Motor neuron (in vitro differentiated cells): ENCODE data around the gene CFAP20DC. TPM values are rescaled to one million over a fixed set of nuclear protein-coding genes. Genes with fewer than 3 reads are reported as not detected.
"Not testable (repeated sequence)": the region's sequence is repeated elsewhere in the genome, so short reads cannot be mapped to it uniquely, and the experiment has no call there.

Experiments
- ATAC-seq, 8 experiments: fragments of 200-7000 bp; cut with Tn5 transposase; replicated peaks in 6 of 8; 2 replicates each; pipeline ENCODE4 v1.8.0; 2021; ENCODE audit warnings: mild to moderate bottlenecking in 8 of 8, moderate library complexity in 8 of 8
- H3K27ac ChIP-seq, 2 donors: fragments of 250-450 bp; sonication (Bioruptor Pico); 2 replicates each; pipeline ENCODE4 v1.9.0; 2021; ENCODE audit warnings: antibody characterized with exemption in 2 of 2, mild to moderate bottlenecking in 2 of 2, moderate library complexity in 1 of 2
- H3K4me1 ChIP-seq, 2 donors: fragments of 250-450 bp; sonication (Bioruptor Pico); replicated peaks in 1 of 2; 2 replicates each; pipeline ENCODE4 v1.6.1; 2021; ENCODE audit warnings: antibody characterized with exemption in 2 of 2, mild to moderate bottlenecking in 2 of 2, moderate library complexity in 1 of 2
- H3K4me3 ChIP-seq, 5 donors: fragments of 250-450 bp; sonication (Bioruptor Pico); 2 replicates each; pipeline ENCODE4 v1.9.0; 2021; ENCODE audit warnings: antibody characterized with exemption in 5 of 5, mild to moderate bottlenecking in 5 of 5, moderate library complexity in 4 of 5
- WGBS, 10 experiments: fragments of 450-650 bp; shearing (Covaris generic); methylation state at CpG; one replicate each; pipeline ENCODE4 v1.0.0; 2022; 5-methylcytosine and 5-hydroxymethylcytosine counted together
- in situ Hi-C, 9 experiments: fragments of 400-800 bp; cut with MboI; loops; one replicate each; pipeline ENCODE4 v1.15.0; 2021; ENCODE audit warnings: low sequenced_read_pairs in 9 of 9, low pct_unique_long_range_greater_than_20kb in 2 of 9; ENCODE audit not compliant: unreplicated experiment in 9 of 9
- total RNA-seq, 8 experiments: library from RNA; unstranded; fragments of 300-600 nt; gene quantifications; 2 replicates each; pipeline versions ENCODE4 v1.2.3 to v1.2.4, GENCODE V29; 2022

CFAP20DC gene
- total RNA-seq, 8 experiments from 2014 or later, result 1.1 to 8.7 (median 3.0) TPM

- in situ Hi-C loops, result no loop called here
- H3K4me3 ChIP-seq, result no peak overlapping the region
- 11 to 88% (median 58%) methylated on average over 1 to 2 of the region's 2 CpGs; no CpG with 5 or more reads in 1 of the 10 experiments for WGBS, 10 experiments
- ATAC-seq, result peak in 2 of 8 experiments; percentile 66 to 72
- no peak overlapping the region for H3K27ac ChIP-seq
- no peaks in the 10 kb centered on the region for H3K4me1 ChIP-seq
These were observed 175.0 kb downstream of the CFAP20DC start for GRCh38 chr3:58874795-58875194.

DNA sequence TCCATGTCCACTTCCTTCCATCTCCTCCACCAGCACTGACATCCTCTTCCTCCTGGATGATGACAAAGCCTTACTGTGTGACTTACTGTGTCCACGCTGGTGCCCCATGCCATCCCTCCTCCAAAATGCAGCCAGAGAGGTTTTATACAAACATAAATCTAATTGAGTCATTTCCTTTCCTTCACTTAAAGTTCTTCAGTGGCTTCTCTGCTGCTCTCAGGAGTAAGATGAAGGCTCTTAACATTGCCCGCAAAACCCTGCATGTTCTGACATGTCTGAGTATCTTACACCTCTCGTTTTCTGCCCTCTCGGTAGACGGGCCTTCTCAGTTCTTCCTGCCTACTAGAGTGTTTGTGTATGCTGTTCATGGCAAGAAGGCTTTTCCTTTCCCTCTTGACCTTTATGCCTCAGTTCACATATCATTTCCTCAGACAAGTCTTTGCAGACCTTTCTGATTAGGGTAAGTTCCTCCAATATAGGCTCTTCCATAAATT is 175.5 kb downstream of the CFAP20DC start:
- WGBS, 10 experiments, result 62 to 100% (median 87%) methylated on average over 1 to 5 of the region's 5 CpGs; no CpG with 5 or more reads in 1 of the 10 experiments
- ATAC-seq, result no peak
- in situ Hi-C loops, result no loop called here
- no peak overlapping the region for H3K4me3 ChIP-seq
- H3K27ac ChIP-seq, result no peak overlapping the region
- no peaks in the 10 kb centered on the region for H3K4me1 ChIP-seq

DNA sequence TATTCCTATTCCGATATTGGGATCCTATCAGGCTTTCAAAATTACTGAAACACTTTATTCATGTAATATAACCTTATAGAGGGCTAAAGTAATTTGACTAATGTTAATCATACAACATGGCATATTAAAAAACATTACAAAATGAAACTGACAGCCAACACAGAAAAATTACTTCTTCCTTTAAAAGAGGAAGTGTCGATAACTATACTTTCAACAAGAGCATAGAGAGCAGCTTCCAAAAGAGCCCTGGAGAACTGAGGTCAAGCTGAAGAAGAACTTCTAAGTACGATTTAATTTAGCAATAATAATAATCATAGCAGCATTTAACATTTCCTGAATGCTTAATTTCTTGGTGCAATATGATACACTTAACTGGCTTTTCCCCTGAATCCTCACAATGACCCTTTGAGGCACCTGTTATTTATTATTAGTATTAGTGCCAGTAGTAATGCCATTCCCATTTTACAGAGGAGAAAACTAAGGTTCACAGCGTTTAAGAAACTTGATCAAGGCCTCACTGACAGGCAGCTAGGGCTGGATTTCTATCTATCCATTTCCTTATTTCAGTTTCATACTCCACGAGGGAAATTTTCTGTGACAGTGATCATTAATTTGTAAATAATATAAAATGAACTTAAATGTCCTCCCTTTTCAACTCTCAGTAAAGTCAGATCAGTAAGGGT is 181.6 kb downstream of the CFAP20DC start:
- H3K4me1 ChIP-seq, result no peaks in the 10 kb centered on the region
- WGBS, 10 experiments, result 59 to 100% (median 85%) methylated on average over 1 to 5 of the region's 5 CpGs
- in situ Hi-C loops, result no loop called here

GRCh38 chr3:58867621-58868020 is 182.2 kb downstream of the CFAP20DC start:
- Histone ChIP-seq H3K4me3 (no peak overlapping the region), H3K27ac (no peak overlapping the region), H3K4me1 (no peaks in the 10 kb centered on the region)
- in situ Hi-C loops, result no loop called here
- peak in 1 of 8 experiments; percentile 57 for ATAC-seq
- WGBS, 10 experiments, result 3 to 100% (median 52%) methylated on average over 2 to 4 of the region's 4 CpGs; no CpG with 5 or more reads in 1 of the 10 experiments

More for the DNA sequence above, 181.6 kb downstream of the CFAP20DC start:
- ATAC-seq, result no peak
- H3K4me3 ChIP-seq, result no peak overlapping the region
- H3K27ac ChIP-seq, result no peak overlapping the region

GRCh38 chr3:58866079-58866478 is 183.7 kb downstream of the CFAP20DC start:
- Histone ChIP-seq H3K4me1 (no peaks in the 10 kb centered on the region), H3K4me3 (no peak overlapping the region), H3K27ac (no peak overlapping the region)
- in situ Hi-C loops, result no loop called here
- ATAC-seq, result no peak
- WGBS, 10 experiments, result 0 to 85% (median 31%) methylated on average over 1 to 2 of the region's 2 CpGs; no CpG with 5 or more reads in 1 of the 10 experiments

DNA sequence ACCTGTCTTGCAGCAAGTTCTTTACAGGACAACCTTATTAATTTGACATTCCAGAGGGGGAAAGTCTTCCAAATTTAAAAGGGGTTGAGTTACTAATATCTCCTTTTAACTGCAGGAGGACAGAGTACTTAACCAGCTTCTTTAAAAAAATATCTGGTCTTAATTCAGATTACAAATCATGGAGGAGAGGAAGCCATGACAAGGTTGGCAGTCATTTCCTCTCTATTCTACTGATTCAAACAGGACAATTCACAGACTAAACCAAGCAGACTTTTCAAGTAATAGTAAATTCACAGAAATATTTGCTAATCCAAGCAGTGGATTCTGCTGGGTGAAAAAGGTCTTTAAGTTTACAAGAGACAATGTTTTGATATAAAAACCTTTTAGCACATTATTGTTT is 185.3 kb downstream of the CFAP20DC start:
- Histone ChIP-seq H3K4me3 (no peak overlapping the region), H3K27ac (no peak overlapping the region), H3K4me1 (no peaks in the 10 kb centered on the region)
- ATAC-seq, result no peak
- in situ Hi-C loops, result no loop called here

DNA sequence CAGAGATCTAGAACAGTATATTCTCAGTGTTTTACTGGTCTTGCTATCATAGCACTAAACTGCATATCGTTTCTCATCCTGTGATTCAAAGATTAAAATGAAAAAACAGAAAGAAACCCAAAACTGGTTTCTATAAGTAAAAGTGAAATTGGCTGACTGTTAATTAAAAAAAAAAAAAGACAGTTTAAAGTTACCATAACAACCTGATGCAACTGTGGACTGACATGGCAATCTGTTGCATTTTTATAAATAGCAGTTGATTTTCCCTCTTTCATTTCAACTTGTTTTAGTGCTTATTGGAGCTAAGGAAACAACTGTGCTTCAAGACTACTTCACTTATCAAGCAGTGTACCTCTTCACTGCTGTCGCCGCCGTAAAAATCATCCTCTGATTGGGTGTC is 186.6 kb downstream of the CFAP20DC start:
- no peak overlapping the region for H3K4me3 ChIP-seq
- in situ Hi-C loops, result no loop called here
- H3K27ac ChIP-seq, result no peak overlapping the region
- ATAC-seq, result no peak
- WGBS, 10 experiments, result 40 to 100% (median 98%) methylated on average over 1 to 4 of the region's 4 CpGs
- H3K4me1 ChIP-seq, result peaks cover 0 to 3% of the 10 kb centered on the region in 2 donors

DNA sequence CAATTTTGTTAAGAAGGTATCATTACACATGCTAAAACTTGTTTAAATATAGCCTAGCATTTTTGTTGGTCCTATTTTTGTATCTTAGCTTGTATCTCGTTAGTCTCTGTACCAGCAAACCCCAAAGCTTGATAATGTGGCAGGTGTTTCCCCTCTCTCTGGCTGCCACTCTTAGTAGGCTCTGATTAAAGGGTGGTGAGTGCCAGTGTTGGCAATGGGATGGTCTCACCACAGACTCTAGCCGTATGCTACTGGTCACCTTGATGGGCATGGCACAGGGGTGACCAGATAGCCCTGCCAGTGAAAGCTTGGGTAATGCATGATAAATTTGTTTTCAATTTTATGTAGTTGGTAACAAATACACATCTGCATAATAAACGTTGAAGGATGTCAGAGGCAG is 188.3 kb downstream of the CFAP20DC start:
- peaks cover 2 to 18% of the 10 kb centered on the region in 2 donors for H3K4me1 ChIP-seq
- in situ Hi-C loops, result no loop called here
- ATAC-seq, result no peak
- no peak overlapping the region for H3K27ac ChIP-seq
- no peak overlapping the region for H3K4me3 ChIP-seq
- WGBS, 10 experiments, result 47 to 100% (median 88%) methylated on average over 1 to 3 of the region's 3 CpGs

- Histone ChIP-seq H3K4me3 (no peak overlapping the region), H3K27ac (no peak overlapping the region), H3K4me1 (peaks cover 2 to 18% of the 10 kb centered on the region in 2 donors)
- ATAC-seq, result peak in 6 of 8 experiments; percentile 45 to 85 (median 61)
- in situ Hi-C loops, result no loop called here
- 0 to 42% (median 4%) methylated on average over 1 to 3 of the region's 3 CpGs; no CpG with 5 or more reads in 2 of the 10 experiments for WGBS, 10 experiments
These were observed 191.7 kb downstream of the CFAP20DC start for GRCh38 chr3:58858126-58858525.

DNA sequence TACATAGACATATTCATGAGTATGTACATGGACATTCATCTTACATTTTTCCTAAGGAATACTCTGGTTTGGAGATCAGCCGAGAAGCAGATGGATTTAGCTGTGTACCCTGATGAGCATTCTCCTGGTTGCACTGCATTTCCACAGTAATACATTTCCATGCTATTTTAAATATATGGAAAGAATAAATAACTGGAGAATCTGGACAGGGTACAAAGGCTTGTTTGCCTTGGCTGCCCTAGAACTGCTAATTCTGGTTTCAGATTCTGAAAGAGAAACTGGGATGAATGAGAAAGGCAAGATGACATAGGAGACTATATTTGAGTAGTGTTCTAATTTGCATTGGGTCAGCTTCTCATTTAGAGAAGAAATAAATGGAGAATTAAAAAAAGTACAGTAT is 192.4 kb downstream of the CFAP20DC start:
- WGBS, 10 experiments, result 0 to 83% (median 80%) methylated on average over 1 of the region's 1 CpG; no CpG with 5 or more reads in 5 of the 10 experiments

DNA sequence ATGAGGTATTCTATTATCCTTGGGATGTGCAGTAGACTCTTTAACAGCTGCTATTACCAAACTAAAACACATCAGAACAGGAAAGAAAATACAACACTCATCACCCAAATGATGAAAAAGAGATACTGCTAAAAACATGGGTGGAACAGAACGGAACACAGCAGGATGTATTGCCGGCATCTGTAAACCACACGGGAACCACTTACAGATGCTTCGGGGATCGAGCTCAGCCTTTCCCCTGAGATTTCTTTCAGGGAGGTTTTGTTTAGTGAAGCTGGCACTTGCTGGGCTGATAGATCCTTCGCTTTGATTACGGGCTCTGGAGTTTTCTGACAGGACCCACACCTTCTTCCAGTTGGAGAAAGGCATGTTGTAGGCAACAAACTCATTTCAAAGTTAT is 201.0 kb downstream of the CFAP20DC start:
- in situ Hi-C loops, result no loop called here
- Histone ChIP-seq H3K4me3 (no peak overlapping the region), H3K4me1 (no peaks in the 10 kb centered on the region), H3K27ac (no peak overlapping the region)
- ATAC-seq, result no peak
- 17 to 93% (median 85%) methylated on average over 1 to 7 of the region's 7 CpGs for WGBS, 10 experiments

More for the DNA sequence above, 192.4 kb downstream of the CFAP20DC start:
- ATAC-seq, result peak in 5 of 8 experiments; percentile 6 to 87 (median 77)
- Histone ChIP-seq H3K4me3 (no peak overlapping the region), H3K4me1 (peaks cover 2 to 18% of the 10 kb centered on the region in 2 donors), H3K27ac (no peak overlapping the region)
- in situ Hi-C loops, result no loop called here

GRCh38 chr3:58842050-58842747 is 207.6 kb downstream of the CFAP20DC start:
- ATAC-seq, result peak in 1 of 8 experiments; percentile 35
- H3K4me3 ChIP-seq, result peak overlapping the region; percentile 23 to 42 (median 32)
- in situ Hi-C loops, result not testable (repeated sequence)

DNA sequence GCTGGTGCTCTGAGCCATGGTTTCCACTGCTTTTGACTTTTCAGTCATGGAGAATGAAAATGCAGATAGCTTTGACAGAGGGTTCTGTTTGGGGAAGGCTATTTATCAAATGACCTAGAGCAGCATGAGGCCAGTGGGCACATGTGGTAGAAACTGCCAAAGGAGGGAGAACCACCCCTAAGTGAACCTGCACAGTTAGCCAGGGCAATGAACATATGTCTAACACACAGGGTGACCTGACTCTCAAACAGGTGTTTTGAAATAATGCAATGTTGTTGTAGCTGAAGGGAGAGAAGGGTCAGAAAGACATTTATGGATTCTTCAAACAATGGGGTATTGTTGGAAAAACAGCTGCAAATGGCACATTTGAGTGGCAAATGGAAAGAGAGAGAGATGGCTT is 208.9 kb downstream of the CFAP20DC start:
- Histone ChIP-seq H3K27ac (no peak overlapping the region), H3K4me1 (no peaks in the 10 kb centered on the region), H3K4me3 (peak overlapping the region in 1 of 5 donors; percentile 42)
- ATAC-seq, result no peak
- in situ Hi-C loops, result no loop called here

More at GRCh38 chr3:58842050-58842747, 207.6 kb downstream of the CFAP20DC start:
- WGBS, 10 experiments, result 60 to 92% methylated on average over 1 to 6 of the region's 34 CpGs; no CpG with 5 or more reads in 8 of the 10 experiments
- not testable (repeated sequence) for H3K4me1 ChIP-seq
- H3K27ac ChIP-seq, result peak overlapping the region; percentile 61 to 69
